SU-DHL-6 (cell line): Measurements from ENCODE around the gene SLC6A2.

Experiments used
- CTCF ChIP-seq: fragments of 200-600 bp; sonication (generic); IDR thresholded peaks from one replicate; pipeline ENCODE4 v1.5.1; 2017; ENCODE audit warnings: antibody characterized with exemption, mild to moderate bottlenecking, low read length, moderate library complexity; ENCODE audit not compliant: insufficient read depth, poor library complexity, severe bottlenecking
- EZH2phosphoT487 ChIP-seq: fragments of 200-600 bp; sonication (generic), shearing (Covaris generic); conservative IDR thresholded peaks from 2 replicates; pipeline ENCODE4 v1.6.1; 2018; ENCODE audit warnings: mild to moderate bottlenecking, antibody characterized with exemption, low read length, moderate library complexity, mixed read lengths

GRCh38 chr16:55628306-55628968 lies 27.4 kb upstream of the SLC6A2 start:
- TF ChIP-seq CTCF (no peak), EZH2phosphoT487 (no peak)
